CD4-positive, alpha-beta T cell treated with Interferon gamma for 1 hour (primary cell): ENCODE data around the gene BRD4.

Experiments
- DNase-seq: peaks from one replicate; pipeline ENCODE4 v3.0.0-alpha.2; 2020

The BRD4 gene

DNA sequence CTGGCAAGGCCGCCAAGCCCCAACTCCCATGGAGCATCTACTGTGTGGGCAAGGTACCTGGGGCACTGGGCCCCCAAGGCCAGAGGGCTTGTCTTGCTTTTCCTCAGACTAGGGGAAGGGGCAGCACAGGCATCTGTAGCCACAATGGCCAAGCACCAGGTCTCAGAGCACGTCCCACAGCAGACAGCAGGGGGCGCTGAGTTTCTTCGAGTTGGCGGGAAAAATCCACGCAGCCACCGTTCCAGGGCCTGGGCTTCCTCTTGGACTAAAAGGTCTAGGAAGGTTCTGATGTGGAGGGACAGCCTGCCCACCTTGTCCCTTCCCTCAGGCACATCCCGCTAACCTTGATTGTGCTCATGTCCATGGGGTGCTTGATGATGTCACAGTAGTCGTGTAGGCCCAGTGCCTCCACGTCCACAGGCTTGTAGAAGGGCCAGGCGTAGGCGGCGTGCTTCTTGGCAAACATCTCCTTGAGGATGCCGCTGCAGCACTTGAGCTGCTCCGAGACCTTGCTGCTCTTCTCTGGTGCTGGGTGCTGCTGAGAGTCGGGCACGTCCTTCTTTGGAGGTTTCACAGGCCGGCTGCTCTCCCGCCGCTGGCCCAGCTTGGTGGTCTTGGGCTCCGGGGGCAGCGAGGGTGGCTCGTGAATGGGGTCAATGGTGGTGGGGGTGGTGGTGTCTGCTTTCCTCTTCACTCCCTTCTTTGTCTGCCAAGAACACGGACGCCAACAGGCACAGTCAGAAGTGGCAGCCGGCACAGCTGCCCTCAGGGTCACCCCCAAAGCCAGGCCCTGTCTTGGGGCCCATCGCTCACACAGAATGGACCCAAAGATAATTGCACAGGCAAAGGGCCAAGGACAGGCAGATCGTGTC, 68.0 kb downstream of the BRD4 start:
- peak; percentile 49 for DNase-seq

DNA sequence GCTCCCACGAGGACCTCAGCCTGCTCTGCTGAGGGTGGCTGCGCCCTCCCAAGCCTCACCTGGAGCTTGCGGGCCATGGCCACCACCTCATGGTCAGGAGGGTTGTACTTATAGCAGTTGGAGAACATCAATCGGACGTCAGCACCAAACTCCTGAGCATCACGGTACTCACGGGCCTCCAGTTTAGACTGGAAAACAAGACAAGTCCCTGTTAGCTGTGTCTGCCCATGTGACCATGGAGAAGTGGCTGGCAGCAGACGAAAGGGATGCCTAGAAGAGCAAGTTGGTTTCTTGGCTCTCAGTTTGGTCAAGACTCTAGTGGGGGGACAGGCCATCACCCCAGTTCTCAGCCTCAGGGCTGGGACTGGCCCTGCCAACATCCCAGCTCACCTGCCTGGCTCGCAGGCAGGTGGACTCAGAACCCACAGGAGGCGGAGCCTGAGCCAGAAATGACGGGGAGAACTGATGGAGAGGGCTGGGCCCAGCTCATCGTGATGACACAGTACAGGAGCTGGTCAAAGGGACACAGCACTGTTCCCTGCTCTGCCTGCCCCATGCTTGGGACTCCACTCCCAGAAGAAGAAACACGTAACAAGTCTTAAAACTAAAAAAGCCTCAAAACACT, 68.9 kb downstream of the BRD4 start:
- DNase-seq: no peak

DNA sequence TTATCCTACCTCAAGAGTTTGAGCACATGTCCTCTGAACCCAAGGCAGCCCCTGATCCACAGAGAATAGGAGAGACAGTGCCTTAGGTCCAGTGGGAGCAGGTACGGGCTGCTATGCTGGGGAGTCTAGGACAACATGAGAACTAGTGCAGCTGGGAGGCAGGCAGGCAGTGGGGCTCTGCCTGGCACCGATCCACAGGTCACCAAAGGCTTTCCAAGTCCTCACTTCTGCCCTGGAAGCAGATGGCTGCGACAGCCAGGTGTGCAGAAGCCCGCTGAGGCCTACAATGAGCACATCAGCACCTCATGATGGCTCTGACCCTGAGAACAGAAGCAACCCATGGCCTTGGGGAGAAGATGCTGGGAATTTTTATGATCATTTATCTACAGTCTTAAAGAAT, 70.3 kb downstream of the BRD4 start:
- DNase-seq: no peak

DNA sequence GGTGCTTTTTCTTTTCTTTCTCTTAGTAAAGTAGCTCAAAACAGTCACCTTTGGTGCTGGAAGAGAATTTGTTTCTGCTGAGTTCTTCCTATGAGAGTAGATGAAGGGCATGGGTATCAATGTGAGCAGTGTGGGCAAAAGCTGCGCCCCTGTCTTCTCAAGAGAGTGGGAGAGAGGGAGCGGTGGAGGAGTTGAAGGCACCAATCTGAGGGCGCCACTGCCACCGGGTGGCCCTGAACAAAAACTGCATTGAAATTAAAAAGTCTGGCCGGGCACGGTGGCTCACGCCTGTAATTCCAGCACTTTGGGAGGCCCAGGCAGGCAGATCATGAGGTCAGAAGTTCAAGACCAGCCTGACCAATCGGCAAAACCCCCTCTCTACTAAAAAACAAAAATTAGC, 71.4 kb downstream of the BRD4 start:
- DNase-seq: no peak

DNA sequence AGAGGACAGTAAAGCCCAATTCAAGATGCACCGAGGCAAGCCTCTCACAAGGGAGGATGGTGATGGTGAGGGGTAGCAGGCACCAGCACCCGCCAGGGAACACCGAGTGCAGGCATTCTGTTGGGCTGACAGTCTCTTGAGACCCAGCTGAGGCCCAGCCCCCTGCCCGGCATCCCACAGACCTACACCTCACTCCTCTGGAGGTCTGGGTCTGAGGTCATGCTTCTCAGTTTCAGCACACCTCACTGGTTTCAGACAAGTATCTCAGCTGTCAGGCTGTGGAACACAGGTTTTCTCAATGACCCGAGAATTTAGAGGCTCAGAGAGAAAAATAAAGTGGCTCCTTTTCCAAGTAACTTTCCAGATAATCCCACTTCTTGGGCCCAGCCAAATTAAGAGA, 72.4 kb downstream of the BRD4 start:
- no peak for DNase-seq

DNA sequence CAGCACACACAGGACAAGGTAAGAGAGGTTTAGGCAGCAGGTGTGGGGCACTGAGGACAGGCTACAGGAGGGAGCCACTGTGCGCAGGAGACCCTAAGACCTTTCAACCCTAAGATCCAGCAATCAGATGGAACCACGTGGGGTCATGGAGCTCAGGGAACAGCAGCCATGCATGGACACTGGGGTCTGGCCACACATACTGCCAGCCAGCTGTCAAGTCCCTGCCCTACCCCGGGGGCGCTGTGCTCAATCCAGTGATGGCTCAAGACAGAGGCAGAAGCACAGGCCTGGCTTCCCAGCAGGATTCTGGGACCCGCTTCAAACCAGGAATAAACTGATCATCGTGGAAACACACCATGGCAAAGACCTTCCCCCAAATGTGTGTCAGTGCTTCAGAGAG, 74.6 kb downstream of the BRD4 start:
- no peak for DNase-seq

DNA sequence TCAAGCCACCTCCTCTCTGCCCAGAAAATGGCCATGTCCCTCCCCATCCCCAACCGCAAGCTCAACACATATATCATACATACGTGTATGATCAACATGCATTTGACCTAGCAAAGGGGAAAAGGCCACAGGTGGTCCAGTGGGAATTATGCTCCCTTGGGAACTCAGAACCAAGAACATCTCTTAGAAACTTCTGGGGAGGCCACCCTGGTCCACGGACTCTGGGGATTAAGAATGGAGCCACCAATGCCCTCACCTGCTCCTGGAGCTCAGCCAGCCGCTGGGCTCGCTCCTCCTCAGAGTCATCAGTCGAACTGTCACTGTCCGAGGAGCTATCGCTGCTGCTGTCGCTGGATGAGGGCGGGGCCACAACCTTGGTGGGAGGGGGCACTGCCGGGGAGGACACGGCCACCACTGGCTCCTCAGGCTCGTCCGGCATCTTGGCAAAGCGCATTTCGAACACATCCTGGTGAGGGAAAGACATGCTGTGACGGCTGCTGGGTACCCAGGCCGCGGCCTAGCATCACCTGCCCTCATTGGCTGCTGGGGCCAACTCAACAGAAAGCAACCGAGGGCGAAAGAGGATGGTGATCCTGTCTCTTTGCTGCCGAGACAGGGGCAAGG, 75.5 kb downstream of the BRD4 start:
- DNase-seq: no peak

DNA sequence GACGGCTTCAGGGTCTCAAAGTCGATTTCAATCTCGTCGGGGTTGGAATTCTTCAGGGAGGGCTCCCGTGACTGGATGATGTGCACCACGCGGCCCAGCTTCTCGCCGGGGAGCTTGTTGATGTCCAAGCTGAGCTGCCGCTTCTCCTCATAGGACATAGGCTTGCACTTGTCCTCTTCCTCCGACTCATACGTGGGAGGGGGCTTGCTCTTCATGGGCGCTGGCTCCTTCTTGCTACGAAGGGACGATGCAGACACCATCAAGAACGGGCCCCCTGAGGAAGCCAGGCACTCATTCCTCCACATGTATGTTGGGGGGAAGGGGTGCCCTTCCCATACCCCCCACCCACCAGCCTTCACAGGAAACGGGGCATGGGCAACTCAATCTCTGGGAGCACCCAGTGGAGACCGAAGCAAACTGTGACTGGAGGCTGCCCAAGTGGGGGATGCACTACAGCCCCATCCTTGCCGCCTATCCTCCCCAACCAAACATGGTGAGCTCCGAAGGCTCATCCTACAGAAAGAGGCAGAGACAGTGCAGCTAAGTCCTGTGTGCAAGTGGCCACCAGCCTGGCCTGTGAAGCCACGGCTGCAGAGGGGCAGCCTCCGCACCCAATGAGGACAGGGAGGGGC, 76.9 kb downstream of the BRD4 start:
- DNase-seq: no peak

DNA sequence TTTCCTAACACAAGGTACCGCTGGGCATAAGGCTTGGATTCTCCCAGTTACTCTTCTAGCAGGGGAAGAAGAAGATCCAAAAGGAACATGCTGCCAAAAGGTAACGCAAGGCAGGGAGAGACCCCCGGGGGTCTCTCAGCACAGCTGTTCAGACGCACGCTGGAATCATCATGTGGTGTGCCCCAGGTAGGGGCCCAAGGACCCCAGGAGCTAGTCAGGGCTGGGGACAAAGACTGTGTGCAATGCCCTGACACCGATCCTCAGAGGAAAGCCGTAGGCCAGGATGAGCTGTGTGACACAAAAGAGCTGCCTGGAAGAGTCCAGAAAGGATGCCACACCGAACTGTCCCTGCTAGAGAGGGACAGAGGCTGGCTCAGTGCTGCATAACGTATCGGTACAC, 77.8 kb downstream of the BRD4 start:
- no peak for DNase-seq

DNA sequence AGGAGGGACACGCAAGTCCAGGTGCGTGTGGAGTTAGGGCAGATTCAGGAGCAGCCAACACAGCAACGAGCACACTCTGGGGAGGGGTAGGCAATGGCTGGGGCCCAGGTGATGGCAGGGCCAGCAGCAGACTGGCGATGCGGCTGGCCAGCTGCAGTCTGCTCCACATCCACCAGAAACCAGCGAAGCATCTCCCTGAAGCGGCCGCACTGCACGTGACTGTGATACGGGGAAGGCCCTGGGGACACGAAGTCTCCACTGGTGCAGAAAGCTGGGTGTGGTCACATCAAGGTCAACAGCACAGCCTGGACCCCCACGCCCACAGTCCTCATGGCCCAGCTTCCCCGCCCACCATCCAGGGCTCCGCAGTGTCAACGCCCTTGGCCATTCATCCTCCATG, 78.8 kb downstream of the BRD4 start:
- no peak for DNase-seq

DNA sequence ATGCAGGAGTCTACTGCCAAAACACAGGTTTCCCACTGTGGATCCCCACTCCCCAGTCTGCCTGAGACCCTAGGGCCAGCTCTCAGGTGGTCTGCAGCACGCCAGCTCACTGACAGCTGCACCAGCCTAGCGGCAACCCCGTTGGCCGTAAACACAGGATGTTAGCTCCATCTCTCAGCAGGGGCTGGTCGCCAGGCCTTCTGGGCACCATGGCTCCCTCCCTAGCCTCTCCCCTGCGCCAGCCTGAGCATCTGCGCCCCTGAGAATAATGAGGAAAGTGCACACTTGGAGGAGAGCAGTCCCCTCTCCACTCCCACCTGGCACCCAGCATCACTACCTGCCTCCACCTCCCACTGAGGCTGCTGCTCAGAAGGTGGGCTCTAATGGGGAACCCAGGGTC, 79.3 kb downstream of the BRD4 start:
- DNase-seq: no peak

DNA sequence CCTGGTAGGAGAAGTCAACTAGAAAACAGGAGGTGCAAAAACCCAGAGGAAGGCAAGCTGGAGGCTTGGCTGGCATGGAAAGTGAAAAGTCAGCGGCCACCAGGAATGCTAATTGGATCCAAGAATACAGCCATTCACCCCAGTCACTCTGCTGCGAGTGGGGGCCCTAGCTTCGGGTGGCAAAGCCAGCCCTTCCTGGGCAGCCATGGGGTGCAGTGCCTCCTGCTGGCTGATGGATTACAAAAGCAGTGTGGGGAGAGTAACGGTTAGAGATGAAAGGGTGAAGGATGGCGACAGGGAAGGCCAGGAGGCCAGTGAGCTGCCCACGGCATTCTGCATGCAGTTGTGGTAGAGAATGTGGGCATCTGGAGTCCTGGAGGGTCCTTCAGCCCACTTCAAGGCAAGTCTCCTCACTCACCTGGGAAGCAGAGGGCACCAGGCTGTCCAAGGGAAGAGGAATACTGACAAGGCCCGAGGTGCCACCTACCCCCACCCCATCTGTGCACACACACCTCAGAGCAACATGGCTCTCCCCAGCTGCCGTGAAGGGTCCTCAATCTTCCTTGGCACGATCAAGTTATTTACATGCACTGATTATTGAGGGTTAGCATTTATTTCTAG, 79.8 kb downstream of the BRD4 start:
- DNase-seq: no peak

DNA sequence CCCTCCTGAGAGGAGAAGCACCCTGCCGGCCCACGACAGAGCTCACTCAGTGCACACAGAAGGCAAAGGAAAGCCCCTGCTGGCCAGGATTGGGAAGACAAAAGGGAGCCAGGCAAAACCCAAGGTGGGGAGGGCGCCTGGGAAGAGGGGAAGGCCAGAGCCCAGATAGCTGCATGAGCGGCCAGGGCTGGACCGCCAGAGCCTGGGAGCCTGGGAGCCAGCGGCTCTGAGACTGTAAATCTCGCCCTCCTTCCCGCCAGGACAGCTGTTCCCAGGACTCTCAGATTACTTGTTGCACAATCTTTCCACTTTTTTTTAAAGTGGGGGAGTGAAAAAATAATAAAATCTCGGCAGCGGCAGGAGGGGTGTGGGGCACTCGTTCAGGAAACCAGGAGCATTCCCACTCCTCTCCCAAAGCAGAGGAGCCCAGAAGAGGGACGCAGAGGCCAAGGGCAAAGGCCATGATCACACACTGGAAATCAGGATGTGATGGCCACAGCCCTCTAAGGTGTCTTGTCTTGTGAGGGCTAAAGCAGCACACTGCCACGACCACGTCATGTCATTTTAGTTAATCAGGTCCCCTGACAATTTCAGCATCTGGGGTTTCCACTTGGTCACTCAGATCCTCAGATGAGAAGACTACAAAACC, 80.5 kb downstream of the BRD4 start:
- DNase-seq: no peak

DNA sequence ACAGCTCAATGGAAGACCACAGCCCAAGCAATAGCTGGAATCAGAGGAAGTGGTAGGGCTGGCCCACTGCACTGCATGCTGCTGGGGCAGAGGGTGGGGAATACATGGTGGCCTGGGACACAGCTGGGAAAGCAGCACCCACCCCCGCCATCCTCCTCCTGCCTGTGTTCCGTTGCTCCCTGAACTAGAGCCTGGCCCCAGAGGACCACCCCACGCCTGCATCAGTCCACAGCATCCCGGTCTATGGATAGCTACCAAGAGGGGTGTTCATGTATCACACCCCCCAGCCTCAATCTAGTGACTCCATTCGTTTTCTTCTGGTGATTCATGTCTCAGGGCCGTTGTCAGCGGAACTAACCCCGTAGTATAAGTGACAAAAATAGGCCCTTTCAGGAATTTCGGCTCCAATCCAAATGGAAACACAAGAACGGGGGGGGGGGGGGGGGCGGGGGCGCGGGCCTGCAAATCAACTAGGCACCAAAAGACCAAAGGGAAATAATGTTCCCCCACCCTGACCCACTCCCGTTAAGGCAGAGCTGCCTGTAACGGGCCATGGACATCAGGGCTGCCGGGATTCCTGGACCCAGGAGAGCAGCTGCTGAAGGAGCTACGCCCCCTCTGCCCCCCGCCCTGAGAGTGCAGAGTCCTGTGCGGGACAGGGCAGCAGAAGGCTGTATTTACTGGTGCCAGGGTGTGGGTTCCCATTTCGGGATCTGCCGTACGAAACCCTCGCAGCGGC, 81.2 kb downstream of the BRD4 start:
- no peak for DNase-seq

DNA sequence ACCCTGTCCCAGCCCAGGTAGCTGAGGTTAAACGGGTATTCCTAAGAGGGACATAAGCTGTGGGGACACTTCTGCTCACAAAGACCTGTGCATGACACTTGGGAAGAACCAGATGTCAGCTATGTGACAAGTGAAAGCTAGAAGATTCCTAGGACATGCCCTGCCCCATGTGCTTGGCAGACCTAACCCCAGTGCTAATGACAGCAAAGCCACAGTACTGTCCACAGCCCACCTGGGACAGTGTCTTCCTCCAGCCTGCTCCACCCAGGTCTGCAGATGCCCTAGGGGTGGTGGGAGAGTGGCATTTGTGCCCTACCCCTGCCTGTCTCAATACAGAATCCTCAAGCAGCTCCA, 81.7 kb downstream of the BRD4 start:
- no peak for DNase-seq

DNA sequence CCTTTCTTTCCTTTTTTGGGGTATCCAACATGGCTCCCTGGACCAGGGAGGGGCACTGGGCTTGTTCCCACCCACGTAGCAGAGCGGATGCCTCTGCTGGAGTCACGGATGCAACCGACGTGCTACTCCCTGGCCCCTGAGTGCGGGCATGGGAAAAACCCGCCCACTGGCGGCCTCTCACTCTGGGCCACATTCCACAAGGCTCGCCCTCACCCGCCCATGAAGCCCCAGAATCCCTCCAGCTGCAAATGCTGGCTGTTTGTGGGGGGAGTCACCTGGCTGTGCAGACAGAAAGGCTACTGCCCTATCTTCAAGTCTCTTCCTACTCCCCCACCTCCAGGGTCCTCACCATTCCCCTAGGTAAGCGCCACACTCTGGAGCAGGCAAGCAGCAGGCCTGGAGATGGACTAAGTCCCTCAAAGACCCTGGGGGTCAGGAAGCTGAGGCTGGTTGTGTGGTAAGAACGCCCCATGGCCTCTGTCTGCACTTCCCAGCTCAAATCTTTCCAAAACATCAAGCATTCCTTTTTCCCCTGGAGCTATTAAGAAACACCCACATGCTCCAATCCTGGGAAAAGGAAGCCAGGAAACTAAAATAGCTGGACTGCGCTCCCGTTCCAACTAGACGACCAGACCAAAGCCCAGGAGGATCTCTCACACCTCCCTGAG, 82.2 kb downstream of the BRD4 start:
- DNase-seq: no peak

DNA sequence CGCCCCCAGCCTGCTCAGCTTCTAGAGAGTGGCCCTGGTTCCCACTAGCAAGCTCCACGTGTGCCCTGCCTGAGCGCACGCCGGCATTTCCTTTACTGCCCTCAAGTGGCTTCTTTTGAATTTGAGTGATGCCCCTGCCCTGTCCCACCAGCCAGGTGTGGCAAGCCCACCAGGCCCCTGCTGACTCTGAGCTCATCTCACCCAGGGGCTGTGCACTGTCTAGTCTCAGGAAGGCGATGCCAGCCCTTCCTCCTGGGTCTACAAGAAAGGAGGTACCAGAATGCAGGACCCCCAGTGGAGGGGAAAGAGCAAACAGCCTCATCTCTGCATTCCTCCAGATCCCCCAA, 82.8 kb downstream of the BRD4 start:
- DNase-seq: no peak

DNA sequence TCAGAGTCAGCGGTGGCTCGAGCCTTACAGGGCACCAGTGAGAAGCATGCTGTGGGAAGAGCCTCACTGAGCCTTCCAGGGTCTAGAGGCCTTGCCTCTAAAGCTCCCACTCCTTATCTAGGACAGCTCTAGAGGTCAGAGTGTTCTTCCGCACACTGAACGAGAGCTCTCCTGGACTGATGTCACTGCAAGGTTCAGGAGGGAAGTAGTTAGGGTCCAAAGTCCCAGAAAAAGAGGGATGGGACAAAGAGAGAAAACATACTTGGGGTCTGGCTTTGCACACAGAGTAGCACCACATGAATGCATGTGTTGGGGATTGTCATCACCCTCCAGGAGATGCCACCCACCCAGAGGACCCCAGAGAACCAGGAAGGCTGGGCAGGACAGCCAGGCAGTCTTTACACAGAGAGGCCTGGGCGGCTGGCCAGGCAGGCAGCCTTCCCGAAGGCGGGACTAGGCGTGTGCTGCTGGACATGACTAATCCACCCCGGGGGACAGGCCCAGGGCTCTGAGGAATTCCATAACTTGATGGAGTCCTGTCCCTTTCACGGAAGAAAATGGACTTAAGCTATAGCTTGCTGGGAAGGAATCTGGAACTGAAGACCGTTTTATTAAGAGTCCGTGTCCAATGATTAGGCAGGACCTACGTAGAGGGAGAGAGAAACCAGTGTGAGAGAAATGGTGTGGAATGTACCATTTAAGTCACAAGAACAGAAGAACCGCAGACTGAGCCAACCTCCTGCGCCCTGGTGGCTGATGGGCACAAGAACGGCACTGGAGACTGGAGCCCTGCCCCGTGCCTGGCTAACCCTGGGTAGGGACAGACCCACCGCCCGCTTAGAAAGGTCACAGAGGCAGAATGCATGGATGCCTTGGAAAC, 83.5 kb downstream of the BRD4 start:
- no peak for DNase-seq

DNA sequence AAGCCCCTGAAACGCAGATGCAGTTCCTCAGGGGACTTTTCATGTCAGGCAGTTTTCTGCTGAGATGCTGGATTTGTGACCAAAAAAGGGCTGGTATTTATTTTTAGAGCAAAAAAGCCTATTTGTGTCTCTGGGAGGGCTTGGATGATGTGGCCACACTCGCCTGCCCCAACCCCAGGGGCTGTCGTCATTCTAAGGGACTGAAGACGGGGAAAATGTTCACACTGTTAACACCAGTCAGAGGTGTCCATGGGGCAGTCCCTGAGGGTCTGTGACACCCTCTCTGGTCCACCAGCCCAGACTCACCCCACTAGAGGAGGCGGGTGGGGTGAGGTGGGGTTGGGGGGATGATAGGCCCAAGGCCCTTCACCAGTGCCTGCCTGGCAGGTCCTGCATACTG, 84.2 kb downstream of the BRD4 start:
- no peak for DNase-seq
